Liver (tissue), 9 donors: ENCODE data around the gene PIP4K2C. TPM values are rescaled to one million over a fixed set of nuclear protein-coding genes. Genes with fewer than 3 reads are reported as not detected.

Experiments
- DNase-seq: peaks from one replicate; pipeline ENCODE4 v3.0.0-alpha.2; 2017; ENCODE audit warnings: low spot score
- H3K27ac ChIP-seq, 2 donors: one replicate each; pipeline ENCODE4 v1.7.0; 2013; ENCODE audit warnings: inconsistent platforms in 2 of 2, low read length in 2 of 2, control low read depth in 1 of 2, low read depth in 1 of 2, mild to moderate bottlenecking in 1 of 2
- H3K27me3 ChIP-seq, 4 donors: one replicate each; pipeline versions ENCODE4 v1.6.1 to v1.7.0; 2013; ENCODE audit warnings: low read length in 3 of 4, inconsistent platforms in 1 of 4, mild to moderate bottlenecking in 1 of 4, moderate library complexity in 1 of 4; ENCODE audit not compliant: control insufficient read depth in 4 of 4, insufficient read depth in 4 of 4
- H3K36me3 ChIP-seq, 4 donors: one replicate each; pipeline versions ENCODE4 v1.6.1 to v1.7.0; 2013; ENCODE audit warnings: low read length in 3 of 4, mild to moderate bottlenecking in 3 of 4, low read depth in 1 of 4, moderate library complexity in 1 of 4; ENCODE audit not compliant: control insufficient read depth in 4 of 4, insufficient read depth in 3 of 4
- H3K4me1 ChIP-seq, 4 donors: one replicate each; pipeline versions ENCODE4 v1.6.1 to v1.7.0; 2013; ENCODE audit warnings: low read length in 3 of 4, mild to moderate bottlenecking in 3 of 4, moderate library complexity in 1 of 4; ENCODE audit not compliant: control insufficient read depth in 4 of 4, insufficient read depth in 4 of 4
- H3K4me3 ChIP-seq, 3 donors: one replicate each; pipeline versions ENCODE4 v1.6.1 to v1.7.0; 2013; ENCODE audit warnings: low read length in 3 of 3, control low read depth in 1 of 3, low read depth in 1 of 3, mild to moderate bottlenecking in 1 of 3
- H3K9ac ChIP-seq, 2 donors: one replicate each; pipeline ENCODE4 v1.7.0; 2013; ENCODE audit warnings: low read length in 2 of 2, mild to moderate bottlenecking in 2 of 2, moderate library complexity in 2 of 2, control low read depth in 1 of 2, low read depth in 1 of 2
- H3K9me3 ChIP-seq, 4 donors: one replicate each; pipeline versions ENCODE4 v1.6.1 to v1.7.0; 2013; ENCODE audit warnings: low read length in 3 of 4; ENCODE audit not compliant: control insufficient read depth in 4 of 4
- EGR1 ChIP-seq, 2 donors: IDR thresholded peaks; 2 replicates each; pipeline ENCODE4 v1.6.1; 2016 to 2018; ENCODE audit warnings: antibody characterized with exemption in 2 of 2, low read depth in 2 of 2
- FOXA1 ChIP-seq: IDR thresholded peaks from 2 replicates; pipeline ENCODE4 v1.6.1; 2016; ENCODE audit warnings: antibody characterized with exemption
- FOXA2 ChIP-seq: IDR thresholded peaks from 2 replicates; pipeline ENCODE4 v1.6.1; 2016; ENCODE audit warnings: antibody characterized with exemption
- GABPA ChIP-seq, 2 donors: IDR thresholded peaks in 1 of 2; conservative IDR thresholded peaks in 1 of 2; 2 replicates each; pipeline ENCODE4 v1.6.1; 2016; ENCODE audit warnings: antibody characterized with exemption in 2 of 2, mild to moderate bottlenecking in 1 of 2, moderate library complexity in 1 of 2
- HNF4A ChIP-seq, 2 donors: conservative IDR thresholded peaks; 2 replicates each; pipeline ENCODE4 v1.6.1; 2016; ENCODE audit warnings: antibody characterized with exemption in 2 of 2, mild to moderate bottlenecking in 2 of 2
- HNF4G ChIP-seq: IDR thresholded peaks from 2 replicates; pipeline ENCODE4 v1.6.1; 2016; ENCODE audit warnings: antibody characterized with exemption
- JUND ChIP-seq, 2 donors: IDR thresholded peaks; 2 replicates each; pipeline ENCODE4 v1.6.1; 2016; ENCODE audit warnings: antibody characterized with exemption in 2 of 2
- NR2F2 ChIP-seq: IDR thresholded peaks from 2 replicates; pipeline ENCODE4 v1.6.1; 2016; ENCODE audit warnings: antibody characterized with exemption
- RAD21 ChIP-seq, 2 donors: IDR thresholded peaks; 2 replicates each; pipeline ENCODE4 v1.6.1; 2016; ENCODE audit warnings: antibody characterized with exemption in 2 of 2, mild to moderate bottlenecking in 2 of 2
- REST ChIP-seq: IDR thresholded peaks from 2 replicates; pipeline ENCODE4 v1.6.1; 2016; ENCODE audit warnings: antibody characterized with exemption, mild to moderate bottlenecking
- RXRA ChIP-seq, 2 donors: IDR thresholded peaks; 2 replicates each; pipeline ENCODE4 v1.6.1; 2017 to 2018; ENCODE audit warnings: antibody characterized with exemption in 2 of 2, mild to moderate bottlenecking in 1 of 2
- SP1 ChIP-seq: IDR thresholded peaks from 2 replicates; pipeline ENCODE4 v1.6.1; 2018; ENCODE audit warnings: antibody characterized with exemption, mild to moderate bottlenecking
- TAF1 ChIP-seq: conservative IDR thresholded peaks from 2 replicates; pipeline ENCODE4 v1.6.1; 2016; ENCODE audit warnings: antibody characterized with exemption, mild to moderate bottlenecking
- YY1 ChIP-seq: IDR thresholded peaks from 2 replicates; pipeline ENCODE4 v1.6.1; 2016; ENCODE audit warnings: antibody characterized with exemption, mild to moderate bottlenecking
- WGBS: extraction: QIAGEN DNeasy Blood & Tissue Kit; methylation state at CpG from one replicate; pipeline ENCODE4 v1.1.7; 2013; 5-methylcytosine and 5-hydroxymethylcytosine counted together
- polyA plus RNA-seq, 2 donors: library from polyadenylated mRNA; stranded (reverse) in 1 of 2; unstranded in 1 of 2; fragments of 200-250 nt in 1 of 2; fragments of >200 nt in 1 of 2; fragmentation: Nextera tagmentation in 1 of 2; extraction: Ambion mirVana in 1 of 2; gene quantifications; one replicate each; pipeline versions ENCODE4 v1.2.1 to v1.2.3, GENCODE V29; 2013 to 2015
- total RNA-seq, 2 donors: library from RNA; depleted of rRNA; stranded (reverse); fragments of >200 nt; gene quantifications; one replicate each; pipeline ENCODE4 v1.2.3, GENCODE V29; 2014
- TF ChIP-seq, protein P1 (sequence below): fragments of 150-350 bp; IDR thresholded peaks from 2 replicates; pipeline ENCODE4 v1.5.1; 2017; ENCODE audit warnings: improper control_type of control experiment, low read depth, low read length; ENCODE audit not compliant: missing input control
- TF ChIP-seq, protein P2 (sequence below): IDR thresholded peaks from 2 replicates; pipeline ENCODE4 v1.6.1; 2016; ENCODE audit warnings: antibody characterized with exemption
- TF ChIP-seq, protein P3 (sequence below): IDR thresholded peaks from 2 replicates; pipeline ENCODE4 v1.6.1; 2016; ENCODE audit warnings: antibody characterized with exemption
- TF ChIP-seq, protein P4 (sequence below): IDR thresholded peaks from 2 replicates; pipeline ENCODE4 v1.6.1; 2016; ENCODE audit warnings: antibody characterized with exemption
- donor health status: healthy.
- donor health status: healthy.
- donor health status: healthy.
- donor health status: healthy.
- donor health status: healthy.

The PIP4K2C gene
- total and polyA plus RNA-seq, 4 donors, result 6.5 to 11.9 (median 9.4) TPM

- Histone ChIP-seq H3K27me3 (peaks cover 0 to 6% (median 2%) of the 10 kb centered on the region in 4 donors), H3K9ac (no peak overlapping the region), H3K9me3 (no peaks in the 10 kb centered on the region), H3K4me3 (peak overlapping the region in 1 of 3 donors; percentile 50), H3K27ac (peak overlapping the region; percentile 17 to 50), H3K36me3 (peaks cover 2 to 36% (median 12%) of the 10 kb centered on the region in 4 donors), H3K4me1 (no peaks in the 10 kb centered on the region)
- TF ChIP-seq FOXA1 (no peak), HNF4A (conservative IDR thresholded peaks at IDR 0.05) (no peak), REST (no peak), FOXA2 (no peak), JUND (IDR thresholded peaks at IDR 0.05) (no peak), NR2F2 (no peak), RXRA (IDR thresholded peaks at IDR 0.05) (no peak), EGR1 (IDR thresholded peaks at IDR 0.05; ENCODE audit: low read depth in 2 of 2) (no peak), TAF1 (no peak), SP1 (no peak), HNF4G (no peak), RAD21 (IDR thresholded peaks at IDR 0.05) (no peak), GABPA (IDR thresholded peaks at IDR 0.05 in 1 of 2, conservative IDR thresholded peaks at IDR 0.05 in 1 of 2) (no peak), YY1 (no peak)
- TF ChIP-seq, protein P1, sequence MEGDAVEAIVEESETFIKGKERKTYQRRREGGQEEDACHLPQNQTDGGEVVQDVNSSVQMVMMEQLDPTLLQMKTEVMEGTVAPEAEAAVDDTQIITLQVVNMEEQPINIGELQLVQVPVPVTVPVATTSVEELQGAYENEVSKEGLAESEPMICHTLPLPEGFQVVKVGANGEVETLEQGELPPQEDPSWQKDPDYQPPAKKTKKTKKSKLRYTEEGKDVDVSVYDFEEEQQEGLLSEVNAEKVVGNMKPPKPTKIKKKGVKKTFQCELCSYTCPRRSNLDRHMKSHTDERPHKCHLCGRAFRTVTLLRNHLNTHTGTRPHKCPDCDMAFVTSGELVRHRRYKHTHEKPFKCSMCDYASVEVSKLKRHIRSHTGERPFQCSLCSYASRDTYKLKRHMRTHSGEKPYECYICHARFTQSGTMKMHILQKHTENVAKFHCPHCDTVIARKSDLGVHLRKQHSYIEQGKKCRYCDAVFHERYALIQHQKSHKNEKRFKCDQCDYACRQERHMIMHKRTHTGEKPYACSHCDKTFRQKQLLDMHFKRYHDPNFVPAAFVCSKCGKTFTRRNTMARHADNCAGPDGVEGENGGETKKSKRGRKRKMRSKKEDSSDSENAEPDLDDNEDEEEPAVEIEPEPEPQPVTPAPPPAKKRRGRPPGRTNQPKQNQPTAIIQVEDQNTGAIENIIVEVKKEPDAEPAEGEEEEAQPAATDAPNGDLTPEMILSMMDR, result no peak
- TF ChIP-seq, protein P2, sequence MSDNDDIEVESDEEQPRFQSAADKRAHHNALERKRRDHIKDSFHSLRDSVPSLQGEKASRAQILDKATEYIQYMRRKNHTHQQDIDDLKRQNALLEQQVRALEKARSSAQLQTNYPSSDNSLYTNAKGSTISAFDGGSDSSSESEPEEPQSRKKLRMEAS, result no peak
- TF ChIP-seq, protein P3, sequence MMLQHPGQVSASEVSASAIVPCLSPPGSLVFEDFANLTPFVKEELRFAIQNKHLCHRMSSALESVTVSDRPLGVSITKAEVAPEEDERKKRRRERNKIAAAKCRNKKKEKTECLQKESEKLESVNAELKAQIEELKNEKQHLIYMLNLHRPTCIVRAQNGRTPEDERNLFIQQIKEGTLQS, result no peak
- TF ChIP-seq, protein P4, sequence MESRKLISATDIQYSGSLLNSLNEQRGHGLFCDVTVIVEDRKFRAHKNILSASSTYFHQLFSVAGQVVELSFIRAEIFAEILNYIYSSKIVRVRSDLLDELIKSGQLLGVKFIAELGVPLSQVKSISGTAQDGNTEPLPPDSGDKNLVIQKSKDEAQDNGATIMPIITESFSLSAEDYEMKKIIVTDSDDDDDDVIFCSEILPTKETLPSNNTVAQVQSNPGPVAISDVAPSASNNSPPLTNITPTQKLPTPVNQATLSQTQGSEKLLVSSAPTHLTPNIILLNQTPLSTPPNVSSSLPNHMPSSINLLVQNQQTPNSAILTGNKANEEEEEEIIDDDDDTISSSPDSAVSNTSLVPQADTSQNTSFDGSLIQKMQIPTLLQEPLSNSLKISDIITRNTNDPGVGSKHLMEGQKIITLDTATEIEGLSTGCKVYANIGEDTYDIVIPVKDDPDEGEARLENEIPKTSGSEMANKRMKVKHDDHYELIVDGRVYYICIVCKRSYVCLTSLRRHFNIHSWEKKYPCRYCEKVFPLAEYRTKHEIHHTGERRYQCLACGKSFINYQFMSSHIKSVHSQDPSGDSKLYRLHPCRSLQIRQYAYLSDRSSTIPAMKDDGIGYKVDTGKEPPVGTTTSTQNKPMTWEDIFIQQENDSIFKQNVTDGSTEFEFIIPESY, result no peak
- DNase-seq, result no peak
- 45% methylated on average over 6 of the region's 6 CpGs for WGBS
Observed at GRCh38 chr12:57603815-57604453, 12.9 kb downstream of the PIP4K2C start.
